ENCODE results near the gene AHCY.

DNA sequence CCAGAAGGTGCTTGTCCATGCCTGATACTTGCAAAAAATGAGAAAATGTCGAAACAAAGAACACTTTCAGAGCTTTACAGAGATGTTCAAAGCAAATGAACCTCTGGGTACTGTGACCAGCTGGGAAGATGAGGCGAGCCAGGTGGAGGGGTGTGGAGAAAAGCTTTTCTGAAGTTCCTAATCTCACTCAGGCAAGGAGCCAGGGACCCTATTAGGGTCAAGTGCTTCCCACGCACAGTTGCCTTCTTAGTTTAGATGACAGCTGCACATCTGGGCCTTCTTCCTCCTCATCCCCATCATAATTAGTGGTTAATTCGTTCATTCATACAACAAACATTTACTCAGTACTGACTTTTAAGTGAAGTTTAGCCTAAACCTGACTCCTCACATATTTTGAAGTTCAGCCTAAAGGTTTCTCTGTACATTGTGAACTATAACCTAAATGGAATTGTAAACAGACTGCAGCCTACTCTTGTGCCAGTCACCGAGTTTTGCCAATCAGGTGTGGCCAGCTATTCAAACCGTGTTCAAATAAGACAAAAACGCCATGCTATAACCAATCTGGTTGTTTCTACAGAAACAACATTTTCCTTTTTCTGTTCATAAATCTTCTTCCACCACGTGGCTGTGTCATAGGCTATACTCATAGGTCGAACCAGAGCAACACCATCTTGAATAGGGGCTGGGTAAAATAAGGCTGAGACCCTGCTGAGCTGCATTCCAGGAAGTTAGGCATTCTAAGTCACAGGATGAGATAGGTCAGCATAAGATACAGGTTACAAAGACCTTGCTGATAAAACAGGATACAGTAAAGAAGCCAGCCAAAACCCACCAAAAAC lies 19.3 kb upstream of the AHCY start:
- TF ChIP-seq, protein P1, sequence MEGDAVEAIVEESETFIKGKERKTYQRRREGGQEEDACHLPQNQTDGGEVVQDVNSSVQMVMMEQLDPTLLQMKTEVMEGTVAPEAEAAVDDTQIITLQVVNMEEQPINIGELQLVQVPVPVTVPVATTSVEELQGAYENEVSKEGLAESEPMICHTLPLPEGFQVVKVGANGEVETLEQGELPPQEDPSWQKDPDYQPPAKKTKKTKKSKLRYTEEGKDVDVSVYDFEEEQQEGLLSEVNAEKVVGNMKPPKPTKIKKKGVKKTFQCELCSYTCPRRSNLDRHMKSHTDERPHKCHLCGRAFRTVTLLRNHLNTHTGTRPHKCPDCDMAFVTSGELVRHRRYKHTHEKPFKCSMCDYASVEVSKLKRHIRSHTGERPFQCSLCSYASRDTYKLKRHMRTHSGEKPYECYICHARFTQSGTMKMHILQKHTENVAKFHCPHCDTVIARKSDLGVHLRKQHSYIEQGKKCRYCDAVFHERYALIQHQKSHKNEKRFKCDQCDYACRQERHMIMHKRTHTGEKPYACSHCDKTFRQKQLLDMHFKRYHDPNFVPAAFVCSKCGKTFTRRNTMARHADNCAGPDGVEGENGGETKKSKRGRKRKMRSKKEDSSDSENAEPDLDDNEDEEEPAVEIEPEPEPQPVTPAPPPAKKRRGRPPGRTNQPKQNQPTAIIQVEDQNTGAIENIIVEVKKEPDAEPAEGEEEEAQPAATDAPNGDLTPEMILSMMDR (conservative IDR thresholded peaks at IDR 0.05 in 1 of 2, IDR thresholded peaks at IDR 0.05 in 1 of 2; ENCODE audit: extremely low read depth in 1 of 2, insufficient read depth in 1 of 2, low read depth in 1 of 2, low read length in 2 of 2), result no peak
- no peak for TF ChIP-seq EZH2 (IDR thresholded peaks at IDR 0.05; ENCODE audit: borderline replicate concordance, low read length)

All from mammary epithelial cell (primary cell).